Stimulated activated CD8-positive, alpha-beta memory T cell treated with anti-CD3 and anti-CD28 coated beads, Interleukin-15, amount 100 ng/mL, for 24 hours (primary cell): Measurements from ENCODE around the gene EEF1AKMT1.

Experiments used
- DNase-seq: peaks from one replicate; pipeline ENCODE4 v3.0.0-alpha.2; 2020; ENCODE audit warnings: low read depth

Gene EEF1AKMT1, protein sequence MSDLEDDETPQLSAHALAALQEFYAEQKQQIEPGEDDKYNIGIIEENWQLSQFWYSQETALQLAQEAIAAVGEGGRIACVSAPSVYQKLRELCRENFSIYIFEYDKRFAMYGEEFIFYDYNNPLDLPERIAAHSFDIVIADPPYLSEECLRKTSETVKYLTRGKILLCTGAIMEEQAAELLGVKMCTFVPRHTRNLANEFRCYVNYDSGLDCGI

DNA sequence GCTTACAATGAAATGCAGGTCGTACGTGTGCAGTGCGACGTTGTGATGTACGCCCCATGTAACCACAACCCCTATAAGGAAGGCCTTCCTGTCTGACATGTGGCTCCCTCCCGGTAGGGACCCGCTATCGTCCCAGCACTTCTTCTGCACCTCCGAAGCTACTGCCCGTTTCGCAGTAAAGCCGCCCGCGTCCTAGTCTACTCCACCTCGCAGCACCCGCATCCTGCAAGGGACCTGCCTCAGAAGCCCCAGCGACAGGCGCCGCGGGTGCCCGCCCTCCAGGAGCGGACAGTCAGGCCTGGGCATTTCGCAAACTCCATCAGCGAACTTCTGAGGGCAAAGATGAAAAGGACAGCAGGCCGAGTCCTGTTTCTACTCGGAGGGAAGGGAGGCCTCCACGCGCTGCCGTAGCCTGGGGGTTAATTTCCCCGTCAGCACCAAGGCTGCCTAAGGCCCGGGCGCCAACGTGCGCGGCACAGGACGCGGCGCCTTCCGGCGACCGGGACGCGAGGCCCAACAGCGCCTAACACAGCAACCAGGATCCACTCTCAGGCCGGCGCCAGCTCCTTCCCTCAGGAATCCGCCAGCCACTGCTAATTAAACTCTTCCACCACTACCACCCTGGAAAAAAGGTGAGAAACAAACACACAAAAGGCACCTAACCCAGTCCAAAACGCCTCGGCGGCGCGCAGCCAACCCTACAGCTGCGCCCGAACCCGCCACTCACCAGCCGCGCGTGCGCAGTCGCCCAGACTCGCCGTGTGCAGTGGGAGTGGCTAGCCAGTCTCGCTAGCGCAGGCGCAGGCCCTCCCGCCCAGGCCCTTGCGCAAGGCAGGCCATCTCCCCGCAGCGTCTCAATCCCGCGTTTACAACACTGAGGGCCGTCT, at the start of gene EEF1AKMT1:
Gene EEF1AKMT1 (minus strand): TSS at position 768 of the 887 bp plus-strand sequence. CDS start 16,363 bp downstream, outside the sequence.
- peak; percentile 96 for DNase-seq

DNA sequence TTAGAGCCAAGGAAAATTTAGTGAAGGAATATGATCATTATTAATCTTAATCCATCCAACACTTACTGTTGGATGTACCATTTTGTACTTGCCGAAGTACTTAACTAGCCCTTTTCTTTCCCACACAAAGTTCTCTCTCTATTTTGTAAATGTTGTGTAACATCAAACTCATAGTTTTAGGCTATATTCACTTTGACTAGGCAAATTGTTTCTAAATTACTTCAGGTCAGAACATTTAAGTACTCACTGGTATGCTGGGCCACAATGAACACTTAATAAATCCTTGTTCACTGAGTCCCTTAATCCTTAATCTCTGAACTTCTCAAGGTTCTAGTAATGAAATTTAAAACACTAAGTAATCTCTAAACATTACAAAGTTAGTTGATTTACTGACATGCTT, 49.3 kb upstream of the EEF1AKMT1 start:
- DNase-seq, result no peak

DNA sequence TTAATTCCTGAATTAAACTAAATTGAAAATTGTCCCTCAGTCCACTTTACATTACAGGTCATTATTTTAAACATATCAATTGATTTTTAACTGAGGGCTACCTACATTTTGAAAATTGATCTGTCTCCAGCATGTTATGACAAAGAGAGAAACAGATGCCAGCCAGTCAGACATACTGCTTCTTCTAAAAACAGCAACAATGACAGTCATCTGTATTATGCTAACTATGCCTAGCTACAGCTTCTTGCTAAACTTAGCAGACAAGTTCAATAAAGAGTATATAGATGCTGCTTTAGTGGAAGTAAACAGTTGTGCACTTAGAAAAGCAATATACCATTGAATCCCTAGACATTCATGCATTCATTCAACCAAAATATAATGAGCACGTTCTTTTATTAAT, 48.6 kb upstream of the EEF1AKMT1 start:
- no peak for DNase-seq

DNA sequence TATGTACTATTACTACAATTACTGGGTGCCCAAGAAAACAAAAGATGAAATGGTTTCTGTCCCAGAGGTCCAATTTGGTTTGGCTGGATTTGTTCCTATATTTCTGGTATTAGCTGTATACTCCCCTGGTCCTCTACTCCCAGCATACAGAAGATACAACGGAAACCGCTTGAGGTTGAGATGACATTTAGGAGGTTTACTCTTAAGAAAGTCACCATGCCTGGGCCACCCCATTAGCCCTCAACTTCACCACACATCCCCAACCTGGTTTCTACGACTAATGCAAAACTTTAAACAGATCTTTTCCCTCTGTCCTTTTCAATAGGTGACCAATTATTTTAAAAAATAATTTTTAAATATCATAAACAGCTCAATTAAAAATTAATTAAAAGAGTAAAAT, 46.0 kb upstream of the EEF1AKMT1 start:
- no peak for DNase-seq

DNA sequence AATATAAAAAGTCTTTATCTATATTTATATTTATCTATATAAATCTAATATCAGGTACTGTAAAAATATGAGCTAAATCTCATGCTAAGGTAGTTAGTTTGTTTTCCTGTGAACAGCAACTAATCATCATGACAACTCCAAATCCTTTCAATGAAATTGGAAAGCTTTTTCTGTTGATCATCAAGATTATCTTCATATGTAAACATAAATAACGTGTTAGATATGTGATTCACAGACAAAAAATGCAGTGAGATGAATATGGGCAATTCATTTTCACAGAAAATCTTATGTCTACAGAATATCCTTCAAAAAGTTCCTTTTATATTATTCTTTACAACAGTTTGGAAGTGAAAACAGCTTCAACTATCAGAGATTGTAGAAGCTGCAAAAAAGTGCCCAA, 41.7 kb upstream of the EEF1AKMT1 start:
- DNase-seq, result no peak

DNA sequence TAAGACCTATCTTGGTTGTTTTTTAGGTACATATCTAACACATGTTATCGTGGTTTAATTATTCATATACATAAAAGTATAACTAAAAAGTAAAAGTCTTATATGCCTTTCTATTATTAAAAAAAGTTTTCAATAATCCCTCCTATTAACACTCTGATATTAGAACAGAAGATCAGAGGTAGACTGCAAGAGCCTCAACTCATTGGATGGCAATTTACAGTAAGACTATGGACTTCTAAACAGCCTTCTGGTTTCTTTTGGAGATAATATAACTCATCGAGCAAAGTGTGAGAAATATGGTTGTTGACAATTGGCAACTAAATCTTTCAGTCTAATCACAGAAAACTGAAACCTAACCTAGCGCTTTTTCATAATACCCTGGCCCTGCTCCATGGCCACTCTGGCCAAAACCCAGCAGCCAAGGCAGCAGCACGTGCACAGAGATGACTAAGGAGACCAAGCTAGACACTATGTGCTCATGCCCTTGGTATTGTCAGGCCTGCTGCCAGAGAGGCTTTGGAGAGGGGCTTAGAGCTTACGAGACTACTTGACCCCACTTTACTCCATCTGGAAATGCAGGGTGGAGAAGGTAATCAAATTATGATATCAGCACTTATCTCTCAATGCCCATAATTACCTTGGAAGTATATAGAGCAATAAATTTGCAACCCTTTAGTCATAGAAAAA, 40.6 kb upstream of the EEF1AKMT1 start:
- no peak for DNase-seq

DNA sequence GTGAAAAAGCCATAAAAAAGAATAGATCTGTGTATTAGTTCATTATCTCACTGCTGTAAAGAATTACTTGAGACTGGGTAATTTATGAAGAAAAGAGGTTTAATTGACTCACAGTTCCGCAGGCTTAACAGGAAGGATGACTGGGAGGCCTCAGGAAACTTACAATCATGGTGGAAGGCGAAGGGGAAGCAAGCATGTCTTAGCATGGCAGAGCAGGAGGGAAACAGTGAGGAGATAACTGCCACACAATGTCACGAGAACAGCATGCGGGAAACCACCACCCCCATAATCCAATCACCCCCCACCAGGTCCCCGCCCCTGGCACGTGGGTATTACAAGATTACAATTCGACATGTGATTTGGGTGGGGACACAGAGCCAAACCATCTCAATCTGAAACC, 39.1 kb upstream of the EEF1AKMT1 start:
- no peak for DNase-seq

DNA sequence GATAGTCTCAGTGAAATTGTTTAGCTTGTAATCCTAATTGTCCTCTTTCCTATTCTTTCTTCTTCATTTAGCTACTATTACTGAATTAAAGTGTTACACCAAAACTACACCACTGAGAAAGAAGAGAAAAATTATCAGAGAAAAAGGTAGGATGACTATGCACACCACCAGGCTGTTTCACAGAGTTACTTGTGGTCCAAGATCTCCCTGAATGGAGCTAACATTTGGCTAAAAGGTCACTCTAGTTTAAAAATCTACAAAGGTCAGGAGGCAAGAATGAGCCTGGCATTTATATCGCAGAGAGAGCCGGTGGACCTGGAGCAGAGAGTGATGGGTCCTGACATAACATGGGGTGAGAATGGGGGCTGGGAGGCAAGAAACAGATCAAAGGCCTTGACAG, 37.0 kb upstream of the EEF1AKMT1 start:
- DNase-seq, result no peak

DNA sequence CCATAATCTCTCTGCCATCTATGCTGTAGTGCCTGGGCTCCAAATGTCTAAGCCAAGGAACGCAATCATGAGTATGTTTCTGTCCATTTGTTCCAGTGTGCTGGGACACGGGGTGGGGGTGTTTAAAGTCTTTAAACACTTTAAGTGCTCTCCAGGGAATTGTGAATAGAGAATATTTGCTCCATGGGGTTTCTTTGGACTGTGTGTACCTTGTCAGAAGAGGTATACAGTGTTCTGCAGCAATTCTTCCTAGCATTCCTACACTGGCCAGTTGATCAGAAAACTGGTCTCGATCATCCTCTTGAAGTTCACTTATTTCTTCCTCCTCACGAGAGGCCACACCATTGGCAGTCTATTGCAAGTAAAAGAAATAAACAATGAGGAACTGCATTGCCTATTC, 35.1 kb upstream of the EEF1AKMT1 start:
- no peak for DNase-seq

DNA sequence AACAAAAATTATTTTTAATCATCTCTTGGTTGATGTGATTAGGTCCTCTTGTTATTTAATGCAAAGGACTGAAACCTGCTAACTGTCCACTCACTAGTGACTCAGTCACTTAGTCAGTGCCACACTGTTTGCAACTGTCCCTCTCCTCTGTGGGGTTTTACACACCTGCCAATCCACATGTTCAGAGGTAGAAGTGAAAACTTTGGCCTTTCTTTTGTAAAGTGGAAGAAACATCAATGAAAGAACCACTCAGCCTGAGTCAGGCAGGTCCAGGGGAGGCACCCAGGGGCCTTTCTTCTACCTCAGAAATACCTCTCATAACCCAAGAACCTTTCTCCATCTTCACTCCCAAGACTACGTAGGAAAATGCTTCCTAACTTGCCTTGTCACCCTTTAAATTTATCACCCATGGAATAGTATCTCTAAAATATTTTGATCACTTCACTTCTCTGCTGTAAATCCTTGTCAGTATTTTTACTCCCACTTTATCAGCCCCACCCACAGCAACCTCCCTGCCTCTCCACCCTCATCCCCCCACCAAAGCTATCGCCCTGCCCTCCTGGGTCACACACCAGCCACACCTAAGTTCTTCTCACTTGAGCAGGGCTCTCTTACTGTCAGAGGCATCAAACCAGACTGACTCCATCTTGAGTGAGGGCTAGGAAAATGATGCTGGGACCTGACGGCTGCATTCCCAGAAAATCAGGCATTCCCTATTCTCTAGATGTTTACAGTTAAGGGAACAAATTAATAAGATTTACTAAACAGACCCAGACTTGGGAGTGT, 29.6 kb upstream of the EEF1AKMT1 start:
- DNase-seq, result no peak

DNA sequence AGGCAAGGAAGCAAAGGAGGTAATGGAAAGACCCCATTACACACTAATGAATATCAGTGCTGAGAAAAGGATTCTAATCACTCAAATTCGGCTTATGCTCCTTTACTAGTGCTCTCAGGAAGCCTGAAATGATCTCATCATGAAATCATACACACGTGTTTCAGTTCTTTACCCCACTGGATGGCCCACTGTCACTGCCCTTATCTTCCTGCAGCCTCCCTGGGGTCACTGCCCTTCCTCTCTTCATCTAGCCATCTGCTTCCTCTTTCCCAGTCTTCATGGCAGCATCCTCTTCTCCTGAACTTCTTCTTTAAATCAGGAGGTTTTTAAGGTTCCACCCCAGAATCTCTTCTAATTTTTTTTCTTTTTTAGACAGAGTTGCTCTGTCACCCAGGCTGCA, 27.9 kb upstream of the EEF1AKMT1 start:
- no peak for DNase-seq

DNA sequence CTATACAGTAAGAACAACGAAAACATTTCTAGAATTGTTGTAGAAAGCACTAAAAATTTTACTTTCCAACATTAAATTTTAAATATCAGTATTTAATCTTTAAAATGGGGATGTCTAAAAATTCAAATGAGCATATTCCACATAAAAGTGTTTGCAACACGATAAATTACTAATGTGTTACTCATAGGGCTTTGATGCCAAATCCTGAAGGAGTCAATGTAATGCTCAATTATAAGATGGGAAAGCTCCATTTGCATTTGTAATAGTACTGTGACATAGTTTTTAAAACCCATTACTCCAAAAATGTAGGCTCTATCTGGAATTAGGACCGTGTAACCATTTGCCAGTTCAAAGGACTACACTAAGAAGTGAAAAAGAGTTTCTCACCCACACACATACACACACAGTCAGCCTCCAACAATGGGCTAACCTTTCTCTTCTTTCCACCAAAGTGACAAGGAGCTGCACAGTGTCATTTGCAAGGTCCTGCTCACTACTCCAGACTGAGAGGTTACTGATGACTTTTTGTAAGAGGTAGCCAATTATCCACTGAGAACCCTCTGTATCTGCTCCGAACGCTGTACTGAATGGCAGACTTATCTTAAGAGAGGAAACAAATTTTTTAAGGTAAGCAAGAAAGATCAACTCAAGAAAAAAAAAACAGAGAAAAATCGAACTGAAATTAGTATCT, 26.1 kb upstream of the EEF1AKMT1 start:
- DNase-seq, result no peak

DNA sequence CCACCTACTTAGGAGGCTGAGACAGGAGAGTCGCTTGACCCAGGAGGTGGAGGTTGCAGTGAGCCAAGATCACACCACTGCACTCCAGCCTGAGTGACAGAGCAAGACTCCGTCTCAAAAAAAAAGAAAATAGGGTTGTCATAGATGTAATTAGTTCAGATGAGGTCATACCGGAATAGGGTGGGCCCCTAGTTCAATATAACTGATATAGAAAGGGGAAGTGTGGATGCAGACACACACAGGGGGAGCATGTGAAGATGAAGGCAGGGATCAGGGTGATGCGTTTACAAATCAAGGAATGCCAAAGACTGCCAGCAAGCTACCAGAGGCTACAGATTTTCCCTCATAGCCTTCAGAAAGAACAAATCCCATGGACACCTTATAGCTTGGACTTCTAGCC, 24.3 kb upstream of the EEF1AKMT1 start:
- DNase-seq, result no peak

DNA sequence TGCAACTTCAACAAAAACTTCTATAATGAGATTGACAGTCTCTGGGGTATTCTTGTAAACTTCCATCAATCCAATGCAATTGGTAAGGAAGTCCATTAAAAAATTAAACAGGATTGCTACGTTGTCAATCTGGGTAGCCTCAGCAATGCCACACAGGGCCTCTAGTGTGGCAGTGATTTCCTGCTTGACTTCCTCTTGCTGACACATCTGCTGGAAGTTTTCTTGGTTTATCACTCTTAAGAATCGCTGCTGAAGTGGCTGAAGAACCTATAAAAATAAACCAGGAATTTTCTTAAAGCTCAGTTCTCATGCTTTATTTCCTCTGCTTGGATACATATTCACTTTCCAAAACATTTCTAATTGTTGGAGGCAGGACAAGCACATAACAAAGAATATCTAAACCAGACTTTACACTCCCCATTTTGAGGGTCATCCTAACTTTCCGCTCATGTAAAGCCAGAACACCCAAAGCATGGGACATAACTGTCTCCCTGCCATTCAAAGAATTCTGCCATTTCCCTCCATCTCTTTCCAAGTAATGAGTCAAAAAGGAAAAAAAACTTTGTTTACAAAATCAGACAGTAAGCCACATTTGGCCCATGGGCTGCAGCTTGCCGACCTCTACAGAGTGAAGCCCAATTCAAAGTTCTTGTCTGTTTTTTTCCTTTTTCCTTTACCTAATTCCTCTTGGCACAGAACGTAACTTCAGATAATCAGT, 23.2 kb upstream of the EEF1AKMT1 start:
- DNase-seq, result no peak

DNA sequence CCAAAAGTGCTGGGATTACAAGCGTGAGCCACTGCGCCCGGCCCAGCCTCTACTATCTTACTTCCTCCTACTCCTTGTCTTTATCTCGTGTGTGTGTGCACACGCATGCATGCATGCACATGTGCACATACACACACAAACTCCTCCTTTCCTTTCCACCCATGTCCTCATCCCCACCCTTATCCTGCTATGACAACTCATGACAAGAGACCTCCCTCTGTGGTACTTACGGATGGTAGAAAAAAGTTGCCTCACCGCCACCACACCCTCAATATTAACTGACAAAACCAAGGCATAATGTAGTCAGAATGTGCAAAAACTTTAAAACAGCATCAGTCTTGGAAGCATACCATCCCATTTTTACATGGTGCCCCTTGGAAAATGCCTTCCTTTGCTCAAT, 15.9 kb upstream of the EEF1AKMT1 start:
- DNase-seq, result no peak

DNA sequence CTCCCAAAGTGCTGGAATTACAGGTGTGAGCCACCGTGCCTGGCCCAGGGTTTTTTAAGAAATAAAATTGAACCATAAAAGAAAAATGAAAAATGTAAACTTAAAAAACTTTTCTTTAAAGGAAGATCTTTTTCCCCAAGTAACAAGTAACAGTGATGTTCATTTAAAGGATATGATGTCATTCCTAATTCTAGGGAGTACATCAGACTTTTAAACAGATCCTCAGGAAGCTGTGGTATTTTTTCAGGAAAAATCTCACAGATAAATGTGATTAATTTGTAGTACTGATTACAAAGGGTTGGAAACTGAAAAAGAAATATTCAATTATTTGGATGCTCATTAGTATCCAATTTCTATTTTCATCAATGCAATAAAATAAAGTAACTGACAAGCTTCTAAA, 14.6 kb upstream of the EEF1AKMT1 start:
- no peak for DNase-seq

DNA sequence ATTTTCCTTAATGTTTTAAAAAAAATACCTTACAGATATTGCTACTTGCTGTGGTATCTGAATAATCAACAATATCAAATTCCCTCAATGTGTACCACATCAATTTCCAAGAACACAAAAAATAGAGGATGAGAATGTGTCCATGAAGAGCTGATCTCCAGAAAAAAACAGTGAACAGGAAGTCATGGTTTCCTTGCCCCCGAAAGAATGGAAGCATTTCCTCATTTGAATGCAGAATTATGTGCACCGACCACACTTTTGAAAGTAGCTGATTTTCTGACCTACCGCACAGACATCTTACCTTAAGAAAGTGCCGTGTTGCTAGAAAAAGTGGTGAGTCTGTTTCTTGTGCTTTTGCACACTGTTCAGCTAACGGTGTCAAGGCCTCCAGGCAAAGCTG, 13.4 kb upstream of the EEF1AKMT1 start:
- DNase-seq, result no peak

DNA sequence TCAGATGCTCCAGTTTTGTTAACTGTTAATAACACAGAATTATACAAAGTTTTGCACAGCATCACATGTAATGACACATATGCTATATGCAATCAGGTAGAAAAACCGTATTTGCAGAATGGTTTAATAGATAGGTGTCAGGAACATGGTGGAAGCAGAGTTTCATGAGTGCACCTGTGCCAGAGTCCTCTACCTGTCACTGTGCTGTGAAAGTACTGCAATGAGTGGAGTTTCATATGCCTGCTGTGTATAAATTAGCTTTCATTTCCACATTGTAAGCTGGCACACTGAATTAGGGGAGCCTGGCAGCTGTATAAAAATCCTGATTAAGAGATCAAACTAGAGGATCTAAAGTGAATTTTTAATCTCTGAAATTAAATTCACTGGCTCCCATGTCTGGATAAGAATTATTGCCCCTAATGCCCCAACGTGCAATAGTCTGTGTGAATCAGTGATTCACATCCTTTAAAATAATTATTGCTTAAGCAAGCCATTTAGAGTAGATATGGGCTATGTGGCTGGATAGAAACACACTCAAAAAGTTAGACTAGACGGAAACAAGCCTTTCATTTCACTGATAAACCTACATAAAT, 8.5 kb upstream of the EEF1AKMT1 start:
- DNase-seq, result no peak

DNA sequence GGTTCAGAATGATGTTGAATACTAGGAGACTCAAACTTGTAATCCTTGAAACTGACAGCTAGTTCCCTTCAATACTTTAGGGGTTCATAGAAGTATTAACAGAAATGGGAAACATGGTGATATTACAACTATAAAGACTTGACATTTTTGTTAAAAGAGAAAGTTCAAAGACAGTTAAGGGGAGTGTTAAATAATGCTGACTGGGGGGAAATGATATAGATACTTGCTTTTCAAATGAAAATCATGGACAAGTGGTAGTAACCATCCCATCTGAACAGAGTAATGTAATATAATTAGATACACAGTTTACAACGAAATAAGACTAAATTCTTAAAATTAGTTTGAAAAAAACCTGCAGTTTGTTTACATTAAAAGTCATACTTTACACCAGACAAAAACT, 6.6 kb upstream of the EEF1AKMT1 start:
- DNase-seq, result no peak

DNA sequence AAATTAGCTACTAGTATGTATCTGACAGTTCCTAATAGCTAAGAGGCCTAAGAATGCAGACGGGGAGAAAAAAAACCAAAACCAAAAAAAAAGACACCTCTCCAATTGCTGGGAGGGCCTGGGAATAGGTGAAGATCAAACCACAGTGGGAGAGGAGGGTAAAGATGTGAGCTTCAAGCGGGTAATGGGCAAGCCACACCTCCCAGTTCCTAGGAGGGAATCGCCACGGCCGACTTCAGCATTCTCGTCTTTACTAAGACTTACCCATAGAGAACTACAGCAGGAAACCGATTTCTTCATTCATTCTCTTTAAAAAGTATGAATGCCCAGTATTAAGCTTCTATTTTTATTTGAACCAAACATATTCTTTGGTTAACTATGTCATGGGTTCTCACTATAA, 5.6 kb upstream of the EEF1AKMT1 start:
- no peak for DNase-seq

DNA sequence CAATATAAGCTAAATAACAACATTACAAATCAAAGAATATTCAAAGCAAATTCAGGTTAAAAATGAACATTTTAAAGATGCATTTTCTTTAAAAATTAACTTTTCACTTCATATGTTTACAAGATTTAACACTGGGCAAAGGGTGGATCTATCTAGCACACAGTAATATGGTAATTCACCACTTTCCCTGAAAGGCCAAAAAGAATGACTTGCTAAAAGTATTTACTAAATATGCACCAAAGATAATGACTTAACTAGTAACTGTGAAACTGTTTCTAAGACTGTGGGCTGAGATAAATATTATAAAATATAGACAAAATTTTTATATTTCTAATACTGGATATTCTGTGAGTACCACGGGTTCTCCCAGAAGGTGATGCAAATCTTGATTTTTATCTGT, 4.5 kb upstream of the EEF1AKMT1 start:
- no peak for DNase-seq
